Skeletal muscle tissue (tissue), 2 donors: ENCODE results near the gene ARF6. TPM values are rescaled to one million over a fixed set of nuclear protein-coding genes. Genes with fewer than 3 reads are reported as not detected.

ENCODE experiments used
- small RNA-seq: library from RNA; depleted of rRNA; stranded (forward); fragments of <200 nt; gene quantifications from one replicate; pipeline ENCODE3, GENCODE V24; 2014
- total RNA-seq: library from RNA; depleted of rRNA; stranded (reverse); fragments of >200 nt; gene quantifications from one replicate; pipeline ENCODE4 v1.2.3, GENCODE V29; 2014

ARF6 gene
- total RNA-seq, 1 donor from 2014 or later: 24.5 TPM

Small RNAs within 50 kb of the gene (small RNA-seq; reads per million reads assigned to genes)
- gene RF00017 (not detected), gene RN7SL2 (2.6 reads per million, percentile 87 among the genes with 10 or more reads in this experiment), gene RN7SL3 (0.14 reads per million), gene RNU6-189P (not detected)

Other genes starting within 250 kb of the ARF6 start
- gene POLE2, start 204.9 kb upstream of the ARF6 start, total RNA-seq: 15.1 TPM
- gene KLHDC1, start 200.0 kb upstream of the ARF6 start, total RNA-seq: 20.9 TPM
- 123 TPM for gene KLHDC2, start 124.9 kb upstream of the ARF6 start, total RNA-seq
- gene NEMF, start 40.3 kb upstream of the ARF6 start, total RNA-seq: 46.4 TPM
- 2.1 TPM for gene VCPKMT, start 223.5 kb downstream of the ARF6 start, total RNA-seq